ENCODE results near the gene RUNX3.
"Not testable (repeated sequence)": the region's sequence is repeated elsewhere in the genome, so short reads cannot be mapped to it uniquely, and the experiment has no call there.

RUNX3 gene

DNA sequence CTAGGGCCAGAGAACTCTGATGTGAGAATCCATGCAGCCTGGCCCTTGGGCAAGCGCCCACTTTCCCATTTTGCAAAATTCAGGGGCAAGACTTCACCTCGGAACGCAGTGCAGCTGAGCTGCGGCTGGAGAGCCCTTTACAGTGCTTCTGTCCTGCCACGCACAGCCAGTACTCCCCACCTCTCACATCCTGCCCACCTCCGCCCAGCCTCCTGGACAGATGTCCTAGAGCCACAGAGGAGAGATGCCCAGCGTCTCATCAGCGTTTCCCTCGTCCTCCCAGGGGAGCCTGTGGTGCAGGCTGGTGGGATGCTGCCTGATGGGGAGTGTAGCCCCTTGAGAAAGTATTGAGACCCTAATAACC lies 29.6 kb downstream of the RUNX3 start:
- no peak for DNase-seq

DNA sequence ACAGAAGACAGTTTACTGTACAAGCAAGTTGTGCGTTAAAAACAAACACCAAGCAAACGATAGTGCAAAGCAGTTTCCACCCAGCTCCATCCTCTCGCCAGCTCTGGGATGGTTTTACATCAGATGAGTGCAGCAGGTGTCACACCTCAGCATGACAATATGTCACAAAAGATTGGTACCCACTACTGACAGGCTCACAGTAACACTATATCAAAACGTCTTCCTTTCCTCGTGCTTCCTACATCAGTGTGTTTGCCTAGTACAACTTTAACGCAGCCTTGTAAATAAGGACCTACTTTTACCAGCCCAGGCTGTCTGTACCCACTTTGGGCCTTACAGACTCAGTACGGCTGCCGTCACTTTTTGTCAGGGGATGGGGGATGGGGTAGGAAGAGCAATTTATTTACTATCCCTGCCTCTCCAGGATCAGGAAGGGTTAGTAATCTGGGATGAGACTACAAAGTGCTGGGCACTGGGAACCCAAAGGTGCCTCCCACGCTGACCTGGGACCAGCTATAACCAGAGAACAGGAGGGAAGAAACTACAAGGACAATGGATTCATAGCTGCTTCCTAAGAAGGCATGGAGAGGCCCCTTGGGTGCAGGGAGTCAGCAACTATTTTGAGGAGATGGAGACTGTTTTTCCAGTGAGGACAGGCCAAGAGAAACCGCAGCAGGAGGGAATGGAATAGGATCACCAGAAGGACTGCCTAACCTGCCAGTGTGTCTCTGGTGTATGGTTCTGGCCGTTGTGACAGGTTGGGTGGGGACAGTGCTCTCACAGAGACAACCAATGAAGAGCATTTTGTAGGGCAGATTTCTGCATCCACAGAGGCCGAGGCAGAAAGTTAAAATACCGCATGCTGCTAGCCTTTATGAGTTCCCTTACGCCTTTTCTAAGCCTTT lies 30.2 kb downstream of the RUNX3 start:
- DNase-seq = no peak

DNA sequence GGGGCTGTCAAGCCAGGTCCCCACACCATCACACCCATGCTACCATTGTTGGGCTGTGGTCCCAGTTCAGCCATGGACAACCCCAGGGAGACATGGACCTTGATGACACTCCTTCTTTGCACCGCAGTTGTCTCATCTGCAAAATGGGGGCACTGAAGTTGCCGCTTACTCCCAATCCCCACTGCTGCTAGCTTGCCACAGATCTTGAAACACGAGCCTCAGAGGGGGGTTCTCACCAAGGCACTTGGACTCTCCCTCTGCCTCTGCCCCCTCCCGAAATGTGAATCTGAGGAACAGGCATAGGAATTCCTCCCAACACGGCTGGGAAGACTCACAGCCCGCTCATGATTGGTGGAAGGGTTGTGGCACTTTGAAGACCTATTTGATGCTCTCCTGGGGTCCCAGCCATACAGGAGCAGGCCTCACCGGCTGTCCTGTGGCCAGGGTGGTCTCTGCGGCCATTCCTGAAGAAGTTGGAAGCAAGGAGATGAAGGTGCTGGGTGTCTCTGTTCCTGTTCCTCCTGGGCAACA lies 31.1 kb downstream of the RUNX3 start:
- DNase-seq = no peak

DNA sequence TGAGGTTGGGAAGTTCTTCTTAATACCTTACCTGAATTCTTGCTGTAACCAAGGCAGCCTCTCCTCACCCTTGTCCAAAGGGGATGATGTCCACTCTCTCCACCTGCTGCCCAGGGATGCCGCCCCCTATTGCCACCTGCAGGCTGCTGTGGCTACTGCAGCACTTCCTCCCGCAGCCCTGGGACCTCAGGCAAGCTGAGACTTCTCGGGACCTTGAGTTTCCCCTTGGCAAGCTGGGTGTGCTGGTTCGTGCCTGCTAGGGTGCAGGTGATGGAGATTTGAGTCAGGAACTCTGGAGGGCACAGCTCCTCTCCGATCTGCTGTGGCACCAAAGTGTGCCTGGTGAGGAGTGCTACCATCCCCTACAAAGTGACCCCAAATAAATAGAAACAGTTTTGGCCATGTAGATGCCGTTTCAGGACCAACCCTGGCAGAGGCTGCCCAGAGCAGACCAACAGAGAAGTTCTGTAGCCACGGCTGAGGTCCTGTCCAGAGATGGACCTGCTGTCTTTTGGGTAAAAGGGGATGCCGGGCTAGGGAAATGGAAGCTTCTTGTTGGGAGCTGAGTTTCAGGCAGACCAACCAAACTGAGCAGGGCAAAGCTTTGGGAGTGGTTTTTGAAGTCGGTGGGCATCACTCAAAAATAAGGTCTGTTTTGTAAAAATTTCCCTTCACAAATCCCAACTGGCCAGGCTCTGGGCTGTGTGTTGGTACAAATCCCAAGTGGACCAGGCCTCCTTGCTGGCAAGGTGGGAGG lies 31.7 kb downstream of the RUNX3 start:
- DNase-seq = peak in 1 of 4 experiments; percentile 24

DNA sequence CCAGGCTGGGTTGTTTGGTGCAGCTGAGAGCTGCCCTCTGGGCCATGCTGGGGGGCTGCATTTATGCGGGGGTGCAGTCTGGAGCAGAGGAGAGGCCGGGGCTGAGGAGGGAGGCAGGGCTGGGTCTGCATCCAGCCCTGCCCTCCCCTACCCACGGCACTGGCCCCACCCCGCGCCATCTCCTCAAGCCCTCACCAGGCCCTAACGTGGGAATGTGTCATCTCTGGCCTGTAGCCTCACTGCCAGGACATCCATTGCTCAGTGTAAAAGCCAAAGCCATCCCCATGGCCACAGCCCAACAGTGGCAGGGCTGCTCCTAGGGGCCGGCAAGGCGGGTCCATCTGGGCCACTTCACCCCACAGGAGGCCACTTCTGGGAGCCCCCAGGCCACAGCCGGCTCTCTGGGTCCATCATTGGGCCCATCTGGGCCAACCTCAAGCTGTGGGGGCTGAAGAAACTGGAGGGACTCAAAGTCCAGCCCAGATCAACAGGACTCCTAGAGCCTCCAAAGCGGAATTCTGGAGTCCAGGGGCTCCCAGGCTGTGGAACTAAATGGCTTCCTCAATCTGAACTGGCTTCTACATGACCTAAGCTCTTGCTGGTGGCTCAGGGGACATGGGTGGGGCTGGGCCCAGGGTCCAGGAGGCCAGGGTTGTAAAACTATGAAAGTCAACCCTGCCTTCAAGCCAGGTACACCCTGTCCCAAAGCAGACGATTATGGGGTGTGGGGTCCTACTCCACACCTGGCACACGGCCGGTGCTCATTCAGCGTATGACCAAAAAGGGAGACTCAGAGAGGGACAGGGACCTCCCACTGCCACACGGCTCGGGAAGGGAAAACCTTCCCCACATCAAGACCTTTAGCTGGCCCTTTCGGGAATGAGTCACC lies 32.6 kb downstream of the RUNX3 start:
- no peak for DNase-seq

DNA sequence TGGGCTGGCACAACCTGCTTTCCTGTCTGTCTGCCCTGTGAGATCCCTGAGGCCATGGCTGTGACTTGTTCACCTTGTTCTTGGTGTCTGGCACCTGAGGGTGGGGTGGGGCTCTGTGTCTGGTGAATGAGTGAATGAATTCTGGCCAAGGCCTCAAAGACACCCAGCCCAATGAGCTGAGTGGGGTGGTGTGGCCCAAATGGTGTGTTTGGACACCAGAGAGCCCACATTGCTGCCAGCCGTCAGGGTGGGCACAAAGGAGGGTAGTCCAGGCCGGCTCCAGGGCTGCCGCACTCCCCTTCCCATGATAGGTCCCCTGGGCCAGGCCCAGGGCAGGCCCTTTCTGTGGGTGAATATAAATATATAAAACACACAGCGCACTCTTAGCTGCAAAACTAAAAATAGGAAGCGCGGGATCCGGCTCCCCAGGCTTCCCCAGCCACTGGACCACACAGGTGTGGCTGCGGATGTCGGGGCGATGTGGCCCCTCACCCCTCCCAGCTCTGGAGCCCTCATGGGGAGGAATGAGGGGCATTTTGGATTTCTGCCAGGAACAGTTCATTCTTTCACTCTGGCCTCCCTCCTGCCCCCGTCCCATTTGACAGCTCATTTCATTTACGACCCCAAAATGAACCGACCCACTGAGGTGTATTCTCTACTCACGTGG lies 33.3 kb downstream of the RUNX3 start:
- DNase-seq = no peak

DNA sequence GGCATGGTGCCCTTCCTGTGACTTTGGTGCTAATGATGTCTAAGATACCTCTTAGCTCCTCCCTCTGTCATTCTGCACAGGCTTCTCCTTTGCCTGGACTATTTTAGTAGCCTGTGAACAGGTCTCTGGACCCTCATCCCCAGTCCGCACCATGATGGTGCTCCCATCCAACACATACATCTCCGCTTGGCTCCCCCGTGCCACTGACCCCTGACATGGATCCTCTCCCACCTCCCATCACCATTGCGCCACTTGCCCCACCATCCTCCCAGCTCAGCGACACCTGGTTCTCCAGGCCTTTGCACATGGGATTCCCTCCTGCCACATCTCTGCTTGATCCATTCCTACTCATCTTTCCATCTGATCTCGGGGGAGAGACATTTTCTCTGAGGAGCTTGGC lies 33.9 kb downstream of the RUNX3 start:
- no peak for DNase-seq

DNA sequence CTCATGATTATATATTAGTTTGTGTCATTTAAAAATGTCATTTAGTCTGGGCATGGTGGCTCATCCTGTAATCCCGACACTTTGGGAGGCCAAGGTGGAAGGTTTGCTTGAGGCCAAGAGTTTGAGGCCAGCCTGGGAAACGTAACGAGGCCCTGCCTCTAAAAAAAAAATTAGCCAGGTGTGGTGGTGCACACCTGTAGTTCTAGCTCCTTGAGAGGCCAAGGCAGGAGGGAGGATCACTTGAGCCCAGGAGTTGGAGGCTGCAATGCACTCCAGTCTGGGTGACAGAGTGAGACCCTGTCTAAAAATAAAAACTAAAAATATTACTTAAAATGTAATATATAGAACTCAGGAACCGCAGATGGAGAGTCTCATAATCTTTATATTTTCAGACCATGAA lies 34.6 kb downstream of the RUNX3 start:
- no peak for DNase-seq

DNA sequence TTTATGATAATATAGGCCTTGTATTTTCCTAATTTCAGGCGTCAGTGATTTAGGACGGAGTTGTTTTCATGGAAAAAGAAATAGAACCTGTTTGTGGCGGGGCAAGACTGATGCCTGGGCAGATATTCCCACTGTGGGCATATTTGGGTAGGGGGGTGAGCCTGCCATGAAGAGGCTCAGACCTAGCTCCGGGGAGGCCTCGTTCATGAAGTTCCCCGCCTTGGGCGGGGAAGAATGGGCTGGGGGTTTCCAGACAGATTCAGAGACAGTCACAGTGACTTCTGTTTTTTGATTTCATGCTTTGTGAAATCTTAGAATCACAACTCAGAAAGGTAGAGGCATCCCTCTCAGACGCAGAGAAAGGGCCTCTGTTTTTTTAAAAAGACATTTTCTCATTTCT lies 36.1 kb downstream of the RUNX3 start:
- no peak for DNase-seq

DNA sequence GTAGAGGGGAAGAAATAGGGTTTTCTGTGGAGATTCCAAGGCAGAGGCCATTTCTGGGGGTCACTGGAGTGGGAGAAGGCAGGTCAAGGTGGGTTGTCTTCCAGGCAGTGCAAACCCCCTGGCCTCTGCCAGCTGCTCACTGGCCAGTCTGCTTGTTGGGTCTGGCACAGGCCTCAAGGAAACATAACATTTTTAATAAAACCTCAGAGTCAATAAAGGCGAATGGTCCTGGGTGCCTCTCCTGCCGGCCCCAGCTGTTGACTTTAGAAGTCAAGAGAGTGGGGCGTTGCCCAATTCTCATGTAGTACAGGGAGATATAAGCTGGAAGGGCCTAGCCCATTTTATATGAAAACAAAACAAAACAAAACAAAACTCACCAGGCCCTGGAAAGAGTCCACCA lies 36.6 kb downstream of the RUNX3 start:
- DNase-seq = no peak

DNA sequence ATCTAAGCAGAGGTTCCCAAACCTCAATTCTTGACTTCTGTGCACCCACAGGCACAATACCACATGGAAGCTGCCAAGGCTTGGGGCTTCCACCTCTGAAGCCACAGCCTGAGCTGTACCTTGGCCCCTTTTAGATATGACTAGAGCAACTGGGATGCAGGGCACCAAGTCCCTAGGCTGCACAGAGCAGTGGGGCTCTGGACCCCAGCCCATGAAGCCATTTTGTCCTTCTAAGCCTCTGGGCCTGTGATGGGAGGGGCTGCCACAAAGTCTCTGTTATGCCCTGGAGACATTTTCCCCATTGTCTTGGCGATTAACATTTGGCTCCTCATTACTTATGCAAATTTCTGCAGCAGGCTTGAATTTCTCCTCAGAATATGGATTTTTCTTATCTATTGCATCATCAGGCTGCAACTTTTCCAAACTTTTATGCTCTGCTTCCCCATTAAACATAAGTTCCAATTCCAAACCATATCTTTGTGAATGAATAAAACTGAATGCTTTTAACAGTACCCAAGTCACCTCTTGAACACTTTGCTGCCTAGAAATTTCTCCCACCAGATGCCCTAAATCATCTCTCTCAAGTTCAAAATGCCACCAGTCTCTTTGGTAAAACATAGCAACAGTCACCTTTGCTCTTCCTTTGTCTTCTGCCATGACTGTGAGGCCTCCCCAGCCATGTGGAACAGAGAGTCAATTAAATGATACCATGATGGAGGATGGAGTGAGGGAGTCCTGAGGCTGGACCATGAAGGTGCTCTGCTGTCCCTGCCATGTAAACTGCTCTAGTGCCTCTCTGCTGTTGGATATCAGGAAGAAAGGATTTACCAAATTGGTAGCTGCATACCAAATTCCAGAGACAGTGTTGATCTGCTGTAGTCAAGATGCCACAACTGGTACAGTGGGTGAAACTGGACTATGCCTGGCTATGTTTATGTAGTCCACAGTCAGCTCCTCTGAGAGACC lies 37.6 kb downstream of the RUNX3 start:
- DNase-seq = no peak

DNA sequence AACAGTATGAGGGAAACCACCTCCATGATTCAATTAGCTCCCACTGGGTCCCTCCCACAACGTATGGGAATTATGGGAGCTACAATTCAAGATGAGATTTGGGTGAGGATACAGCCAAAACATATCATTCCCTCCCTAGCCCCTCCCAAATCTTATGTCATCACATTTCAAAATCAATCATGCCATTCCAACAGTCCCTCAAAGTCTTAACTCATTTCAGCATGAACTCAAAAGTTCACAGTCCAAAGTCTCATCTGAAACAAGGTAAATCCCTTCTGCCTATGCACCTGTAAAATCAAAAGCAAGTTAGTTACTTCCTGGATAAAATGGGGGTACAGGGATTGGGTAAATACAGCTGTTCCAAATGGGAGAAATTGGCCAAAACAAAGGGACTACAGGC lies 38.7 kb downstream of the RUNX3 start:
- DNase-seq = not testable (repeated sequence)

DNA sequence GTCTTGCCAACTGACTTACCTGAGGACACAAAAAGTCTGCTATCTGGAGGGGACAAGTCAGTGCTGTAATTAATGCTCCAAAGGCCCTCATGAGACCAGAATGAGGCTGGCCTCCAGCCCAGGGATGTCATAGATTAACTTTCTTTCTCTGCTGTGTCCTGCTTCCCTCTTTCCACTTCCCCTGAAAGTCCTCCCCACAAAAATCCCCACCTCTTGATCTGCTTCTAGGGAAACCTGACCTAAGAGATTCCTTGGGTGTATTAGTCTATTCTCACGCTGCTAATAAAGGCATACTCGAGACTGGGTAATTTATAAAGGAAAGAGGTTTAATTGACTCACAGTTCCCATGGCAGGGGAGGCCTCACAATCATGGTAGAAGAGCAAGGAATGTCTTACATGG lies 39.2 kb downstream of the RUNX3 start:
- DNase-seq = no peak

DNA sequence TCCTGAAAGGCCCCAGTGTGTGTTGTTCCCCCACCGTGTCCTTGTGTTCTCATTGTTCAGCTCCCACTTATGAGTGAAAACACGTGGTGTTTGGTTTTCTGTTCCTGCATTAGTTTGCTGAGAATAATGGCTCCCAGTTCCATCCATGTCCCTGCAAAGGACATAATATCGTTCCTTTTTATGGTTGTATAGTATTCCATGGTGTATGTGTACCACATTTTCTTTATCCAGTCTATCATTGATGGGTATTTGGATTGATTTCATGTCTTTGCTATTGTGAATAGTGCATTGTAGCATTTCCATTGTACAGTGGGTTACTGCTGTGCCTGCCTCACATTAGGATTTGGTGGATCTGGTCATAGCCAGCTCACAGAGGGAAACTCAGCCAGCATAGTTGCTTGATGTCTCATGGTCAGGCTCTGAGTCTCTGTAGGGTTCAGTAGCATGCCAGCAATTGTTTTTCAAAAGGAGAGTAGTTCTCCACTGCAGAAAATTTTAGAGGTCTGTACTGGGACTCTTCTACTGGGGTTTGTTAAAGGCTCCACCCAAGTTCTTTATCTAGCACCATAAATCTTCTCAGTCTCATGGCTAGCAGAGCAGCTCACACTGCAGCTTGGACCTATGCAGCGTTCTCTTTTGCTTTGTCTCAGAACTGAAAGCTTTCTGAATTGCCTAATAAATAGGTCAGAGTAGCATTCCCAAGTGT lies 41.0 kb downstream of the RUNX3 start:
- no peak for DNase-seq

DNA sequence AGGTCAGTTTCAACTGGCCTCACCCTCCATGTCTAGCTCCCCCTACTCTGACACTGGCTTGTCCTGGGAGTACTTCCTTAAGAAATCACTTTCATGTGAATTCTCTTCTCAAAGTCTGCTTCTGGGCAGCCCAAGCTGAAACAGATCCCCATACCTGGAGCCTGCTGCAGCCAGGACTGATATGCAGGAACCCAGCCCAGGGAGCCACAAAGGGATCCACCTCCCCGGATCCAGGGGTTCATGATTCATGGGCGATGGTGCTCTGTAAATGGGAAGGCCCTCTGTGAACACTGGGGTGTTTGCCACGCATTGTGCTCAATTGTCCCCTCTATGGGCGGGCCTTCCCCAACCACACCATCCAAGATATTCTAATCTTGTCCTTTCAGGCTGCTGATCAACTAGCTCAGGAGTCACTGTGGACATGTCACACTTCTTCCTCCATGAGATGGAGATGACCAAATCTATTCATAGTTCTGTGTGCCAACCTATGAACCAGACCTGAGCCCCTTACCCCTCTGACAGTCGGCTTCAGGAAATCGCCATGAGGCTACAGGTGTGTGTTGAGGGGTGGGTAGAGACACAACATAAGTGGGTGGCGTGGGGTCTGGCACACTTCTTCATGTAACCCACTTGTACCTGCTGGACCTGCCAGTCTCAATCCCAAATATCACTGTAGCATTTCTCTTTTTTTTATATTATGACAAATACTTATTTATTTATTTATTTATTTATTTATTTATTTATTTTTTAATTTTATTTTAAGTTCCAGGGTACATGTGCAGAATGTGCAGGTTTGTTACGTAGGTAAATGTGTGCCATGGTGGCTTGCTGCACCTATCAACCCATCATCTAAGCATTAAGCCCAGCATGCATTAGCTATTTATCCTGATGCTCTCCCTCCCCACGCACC lies 41.8 kb downstream of the RUNX3 start:
- DNase-seq = no peak

DNA sequence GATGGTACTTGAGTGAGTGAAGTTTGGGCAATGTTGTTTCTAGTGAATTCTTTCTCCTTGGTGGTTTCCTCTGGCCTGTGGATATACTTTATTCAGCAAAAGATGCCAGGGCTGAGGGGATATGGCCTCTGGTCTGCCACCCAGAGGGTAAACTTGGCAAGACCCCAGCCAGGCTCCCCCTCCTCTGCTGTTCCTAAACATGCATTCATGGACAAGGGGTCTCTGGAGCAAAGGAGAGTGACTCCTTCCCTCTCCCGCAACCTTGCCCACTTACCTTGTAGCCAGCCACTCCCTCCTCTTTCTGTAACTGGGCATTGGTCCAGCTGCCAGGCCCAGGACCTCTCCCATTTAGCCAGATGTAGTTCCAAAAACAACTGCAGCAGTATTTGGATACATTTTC lies 43.8 kb downstream of the RUNX3 start:
- DNase-seq = no peak

DNA sequence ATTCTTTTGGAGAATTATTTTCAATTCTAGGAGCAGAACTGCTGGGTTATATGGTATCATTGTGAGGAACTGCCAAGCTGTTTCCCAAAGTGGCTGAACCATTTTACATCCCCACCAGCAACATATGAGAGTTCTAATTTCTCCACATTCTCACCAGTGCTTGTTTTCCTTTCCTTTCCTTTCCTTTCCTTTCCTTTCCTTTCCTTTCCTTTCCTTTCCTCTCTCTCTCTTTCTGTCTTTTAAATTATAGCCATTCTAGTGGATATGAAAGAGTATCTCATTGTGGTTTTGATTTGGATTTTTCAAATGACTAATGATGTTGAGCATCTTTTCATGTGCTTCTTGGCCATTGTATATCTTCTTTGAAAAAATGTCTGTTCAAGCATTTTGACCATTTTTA lies 45.3 kb downstream of the RUNX3 start:
- DNase-seq = no peak

DNA sequence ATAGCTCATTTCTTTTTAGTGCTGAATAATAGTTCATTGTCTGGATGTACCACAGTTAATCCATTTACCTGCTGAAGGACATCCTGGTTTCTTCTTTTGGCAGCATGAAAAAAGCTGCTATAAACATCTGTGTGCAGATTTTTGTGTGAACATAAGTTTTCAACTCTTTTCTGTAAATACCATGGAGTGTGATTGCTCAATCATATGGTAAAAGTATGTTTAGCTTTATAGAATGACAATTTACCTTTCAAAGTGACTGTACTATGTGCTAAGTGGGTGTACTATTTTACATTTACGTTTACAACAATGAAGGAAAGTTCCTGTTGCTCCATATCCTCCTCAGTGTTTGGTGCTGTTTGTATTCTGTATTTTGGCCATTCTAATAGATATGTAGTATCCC lies 49.0 kb downstream of the RUNX3 start:
- no peak for DNase-seq

All from activated CD4-positive, CD25-positive, alpha-beta regulatory T cell (primary cell).